Activated naive CD4-positive, alpha-beta T cell treated with anti-CD3 and anti-CD28 coated beads, Interleukin-2, amount 50 U/mL, for 24 hours (primary cell): ENCODE measurements around the gene MRPL42.

Source experiments
- H3K27ac Mint-ChIP-seq: one replicate; pipeline ENCODE4 v1.8.0; 2021; ENCODE audit warnings: mild to moderate bottlenecking, mixed read lengths
- H3K27me3 Mint-ChIP-seq: one replicate; pipeline ENCODE4 v1.8.0; 2021; ENCODE audit warnings: mixed read lengths
- H3K36me3 Mint-ChIP-seq: one replicate; pipeline ENCODE4 v1.8.0; 2021; ENCODE audit warnings: mixed read lengths
- H3K4me1 Mint-ChIP-seq: one replicate; pipeline ENCODE4 v1.8.0; 2021; ENCODE audit warnings: mixed read lengths
- H3K4me3 Mint-ChIP-seq: one replicate; pipeline ENCODE4 v1.8.0; 2021; ENCODE audit warnings: mild to moderate bottlenecking, mixed read lengths
- H3K9me3 Mint-ChIP-seq: one replicate; pipeline ENCODE4 v1.8.0; 2021; ENCODE audit warnings: mixed read lengths

The MRPL42 gene

GRCh38 chr12:93441081-93441616 lies 26.2 kb upstream of the MRPL42 start:
- H3K27ac Mint-ChIP-seq: peak overlapping the region; percentile 96
- H3K27me3 Mint-ChIP-seq: no peaks in the 10 kb centered on the region
- peaks cover 56% of the 10 kb centered on the region for H3K4me1 Mint-ChIP-seq
- H3K9me3 Mint-ChIP-seq: no peaks in the 10 kb centered on the region
- H3K36me3 Mint-ChIP-seq: peaks cover 3% of the 10 kb centered on the region
- H3K4me3 Mint-ChIP-seq: peak overlapping the region; percentile 93

GRCh38 chr12:93441617-93442410 lies 25.5 kb upstream of the MRPL42 start, which contains the start of gene UBE2N:
UBE2N (minus strand) TSS chr12:93441947; CDS start chr12:93441884, 63 bp downstream.
- Mint-ChIP-seq H3K27ac (peak within 1 kb of the TSS; percentile 98), H3K4me3 (peak within 1 kb of the TSS; percentile 95), H3K36me3 (peaks cover 3% of the 10 kb centered on the region), H3K4me1 (peaks cover 50% of the 10 kb centered on the region), H3K27me3 (no peaks in the 10 kb centered on the region), H3K9me3 (no peaks in the 10 kb centered on the region)

- no peaks in the 10 kb centered on the region for H3K27me3 Mint-ChIP-seq
- peaks cover 48% of the 10 kb centered on the region for H3K4me1 Mint-ChIP-seq
- peak overlapping the region; percentile 98 for H3K27ac Mint-ChIP-seq
- H3K4me3 Mint-ChIP-seq: peak overlapping the region; percentile 95
- peaks cover 2% of the 10 kb centered on the region for H3K36me3 Mint-ChIP-seq
- H3K9me3 Mint-ChIP-seq: no peaks in the 10 kb centered on the region
Measured at GRCh38 chr12:93442411-93443340, 24.6 kb upstream of the MRPL42 start.

- H3K4me3 Mint-ChIP-seq: no peak overlapping the region
- H3K9me3 Mint-ChIP-seq: no peaks in the 10 kb centered on the region
- no peaks in the 10 kb centered on the region for H3K27me3 Mint-ChIP-seq
- no peak overlapping the region for H3K27ac Mint-ChIP-seq
- peaks cover 47% of the 10 kb centered on the region for H3K4me1 Mint-ChIP-seq
- H3K36me3 Mint-ChIP-seq: peaks cover 2% of the 10 kb centered on the region
Measured at GRCh38 chr12:93443576-93443975, 23.7 kb upstream of the MRPL42 start.

GRCh38 chr12:93447555-93448290 lies 19.6 kb upstream of the MRPL42 start:
- H3K4me3 Mint-ChIP-seq: peak overlapping the region; percentile 48
- peaks cover 30% of the 10 kb centered on the region for H3K4me1 Mint-ChIP-seq
- peak overlapping the region; percentile 85 for H3K27ac Mint-ChIP-seq
- H3K9me3 Mint-ChIP-seq: no peaks in the 10 kb centered on the region
- no peaks in the 10 kb centered on the region for H3K27me3 Mint-ChIP-seq
- no peaks in the 10 kb centered on the region for H3K36me3 Mint-ChIP-seq

GRCh38 chr12:93448796-93449195 lies 18.5 kb upstream of the MRPL42 start:
- Mint-ChIP-seq H3K27me3 (no peaks in the 10 kb centered on the region), H3K36me3 (no peaks in the 10 kb centered on the region), H3K4me3 (no peak overlapping the region), H3K4me1 (peaks cover 25% of the 10 kb centered on the region), H3K27ac (peak overlapping the region; percentile 44), H3K9me3 (no peaks in the 10 kb centered on the region)

- H3K27ac Mint-ChIP-seq: no peak overlapping the region
- H3K4me1 Mint-ChIP-seq: peaks cover 25% of the 10 kb centered on the region
- no peak overlapping the region for H3K4me3 Mint-ChIP-seq
- no peaks in the 10 kb centered on the region for H3K9me3 Mint-ChIP-seq
- H3K27me3 Mint-ChIP-seq: no peaks in the 10 kb centered on the region
- no peaks in the 10 kb centered on the region for H3K36me3 Mint-ChIP-seq
Measured at GRCh38 chr12:93449277-93449676, 18.0 kb upstream of the MRPL42 start.

GRCh38 chr12:93451423-93452158 lies 15.7 kb upstream of the MRPL42 start:
- Mint-ChIP-seq H3K4me3 (no peak overlapping the region), H3K27me3 (no peaks in the 10 kb centered on the region), H3K36me3 (no peaks in the 10 kb centered on the region), H3K27ac (no peak overlapping the region), H3K9me3 (no peaks in the 10 kb centered on the region), H3K4me1 (peaks cover 25% of the 10 kb centered on the region)

GRCh38 chr12:93453633-93454032 lies 13.7 kb upstream of the MRPL42 start:
- H3K27ac Mint-ChIP-seq: no peak overlapping the region
- H3K4me1 Mint-ChIP-seq: peaks cover 10% of the 10 kb centered on the region
- no peaks in the 10 kb centered on the region for H3K9me3 Mint-ChIP-seq
- H3K4me3 Mint-ChIP-seq: no peak overlapping the region
- no peaks in the 10 kb centered on the region for H3K27me3 Mint-ChIP-seq
- H3K36me3 Mint-ChIP-seq: no peaks in the 10 kb centered on the region

GRCh38 chr12:93456077-93456476 lies 11.2 kb upstream of the MRPL42 start:
- Mint-ChIP-seq H3K4me3 (no peak overlapping the region), H3K9me3 (no peaks in the 10 kb centered on the region), H3K27me3 (no peaks in the 10 kb centered on the region), H3K4me1 (no peaks in the 10 kb centered on the region), H3K36me3 (no peaks in the 10 kb centered on the region), H3K27ac (no peak overlapping the region)

GRCh38 chr12:93459097-93459496 lies 8.2 kb upstream of the MRPL42 start:
- no peak overlapping the region for H3K4me3 Mint-ChIP-seq
- no peaks in the 10 kb centered on the region for H3K9me3 Mint-ChIP-seq
- no peaks in the 10 kb centered on the region for H3K4me1 Mint-ChIP-seq
- H3K36me3 Mint-ChIP-seq: no peaks in the 10 kb centered on the region
- H3K27ac Mint-ChIP-seq: no peak overlapping the region
- no peaks in the 10 kb centered on the region for H3K27me3 Mint-ChIP-seq

GRCh38 chr12:93460003-93460402 lies 7.3 kb upstream of the MRPL42 start:
- Mint-ChIP-seq H3K9me3 (no peaks in the 10 kb centered on the region), H3K4me1 (no peaks in the 10 kb centered on the region), H3K36me3 (no peaks in the 10 kb centered on the region), H3K4me3 (no peak overlapping the region), H3K27ac (no peak overlapping the region), H3K27me3 (no peaks in the 10 kb centered on the region)

GRCh38 chr12:93460902-93461301 lies 6.4 kb upstream of the MRPL42 start:
- no peaks in the 10 kb centered on the region for H3K9me3 Mint-ChIP-seq
- H3K27ac Mint-ChIP-seq: no peak overlapping the region

GRCh38 chr12:93461503-93461902 lies 5.8 kb upstream of the MRPL42 start:
- no peak overlapping the region for H3K4me3 Mint-ChIP-seq
- H3K27ac Mint-ChIP-seq: no peak overlapping the region
- no peaks in the 10 kb centered on the region for H3K4me1 Mint-ChIP-seq
- no peaks in the 10 kb centered on the region for H3K9me3 Mint-ChIP-seq
- no peaks in the 10 kb centered on the region for H3K27me3 Mint-ChIP-seq
- H3K36me3 Mint-ChIP-seq: no peaks in the 10 kb centered on the region

More at GRCh38 chr12:93460902-93461301, 6.4 kb upstream of the MRPL42 start:
- Mint-ChIP-seq H3K27me3 (no peaks in the 10 kb centered on the region), H3K4me1 (no peaks in the 10 kb centered on the region), H3K4me3 (no peak overlapping the region), H3K36me3 (no peaks in the 10 kb centered on the region)
